AG09319 (cell line): ENCODE results near the gene DOCK7.
"Not testable (repeated sequence)": the region's sequence is repeated elsewhere in the genome, so short reads cannot be mapped to it uniquely, and the experiment has no call there.

Experiments
- DNase-seq: peaks from one replicate; pipeline ENCODE4 v3.0.0-alpha.2; 2010; ENCODE audit warnings: low read depth; ENCODE audit errors: extremely low read depth
- TF ChIP-seq, protein P1 (sequence below): IDR thresholded peaks from 2 replicates; pipeline ENCODE4 v1.5.1; 2011; ENCODE audit warnings: low read depth, mild to moderate bottlenecking, inconsistent platforms, low read length, moderate library complexity

The DOCK7 gene

GRCh38 chr1:62689524-62689923, 1.3 kb upstream of the DOCK7 start:
- no peak for DNase-seq
- TF ChIP-seq, protein P1, sequence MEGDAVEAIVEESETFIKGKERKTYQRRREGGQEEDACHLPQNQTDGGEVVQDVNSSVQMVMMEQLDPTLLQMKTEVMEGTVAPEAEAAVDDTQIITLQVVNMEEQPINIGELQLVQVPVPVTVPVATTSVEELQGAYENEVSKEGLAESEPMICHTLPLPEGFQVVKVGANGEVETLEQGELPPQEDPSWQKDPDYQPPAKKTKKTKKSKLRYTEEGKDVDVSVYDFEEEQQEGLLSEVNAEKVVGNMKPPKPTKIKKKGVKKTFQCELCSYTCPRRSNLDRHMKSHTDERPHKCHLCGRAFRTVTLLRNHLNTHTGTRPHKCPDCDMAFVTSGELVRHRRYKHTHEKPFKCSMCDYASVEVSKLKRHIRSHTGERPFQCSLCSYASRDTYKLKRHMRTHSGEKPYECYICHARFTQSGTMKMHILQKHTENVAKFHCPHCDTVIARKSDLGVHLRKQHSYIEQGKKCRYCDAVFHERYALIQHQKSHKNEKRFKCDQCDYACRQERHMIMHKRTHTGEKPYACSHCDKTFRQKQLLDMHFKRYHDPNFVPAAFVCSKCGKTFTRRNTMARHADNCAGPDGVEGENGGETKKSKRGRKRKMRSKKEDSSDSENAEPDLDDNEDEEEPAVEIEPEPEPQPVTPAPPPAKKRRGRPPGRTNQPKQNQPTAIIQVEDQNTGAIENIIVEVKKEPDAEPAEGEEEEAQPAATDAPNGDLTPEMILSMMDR = no peak

DNA sequence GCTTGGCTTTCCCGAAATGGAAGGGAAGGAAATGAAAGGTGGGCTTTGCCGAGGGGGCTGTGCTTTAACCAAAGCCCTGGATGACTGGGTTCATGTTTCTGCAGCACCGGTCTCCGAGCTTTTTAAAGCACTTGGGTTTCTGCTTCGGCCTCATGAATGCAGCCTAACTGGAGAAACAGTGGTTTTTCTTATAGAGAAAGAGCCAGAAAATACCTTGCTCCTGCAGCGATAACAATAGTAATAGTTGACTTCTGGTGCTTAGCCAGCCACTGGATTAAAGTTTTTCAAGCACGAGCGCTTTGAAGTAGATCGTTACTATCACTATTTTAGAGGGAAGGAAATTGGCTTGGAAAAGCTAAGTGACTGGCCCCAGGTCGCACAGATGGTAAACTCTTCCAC, 500 bp upstream of the DOCK7 start:
- DNase-seq = no peak
- TF ChIP-seq, protein P1 = no peak

DNA sequence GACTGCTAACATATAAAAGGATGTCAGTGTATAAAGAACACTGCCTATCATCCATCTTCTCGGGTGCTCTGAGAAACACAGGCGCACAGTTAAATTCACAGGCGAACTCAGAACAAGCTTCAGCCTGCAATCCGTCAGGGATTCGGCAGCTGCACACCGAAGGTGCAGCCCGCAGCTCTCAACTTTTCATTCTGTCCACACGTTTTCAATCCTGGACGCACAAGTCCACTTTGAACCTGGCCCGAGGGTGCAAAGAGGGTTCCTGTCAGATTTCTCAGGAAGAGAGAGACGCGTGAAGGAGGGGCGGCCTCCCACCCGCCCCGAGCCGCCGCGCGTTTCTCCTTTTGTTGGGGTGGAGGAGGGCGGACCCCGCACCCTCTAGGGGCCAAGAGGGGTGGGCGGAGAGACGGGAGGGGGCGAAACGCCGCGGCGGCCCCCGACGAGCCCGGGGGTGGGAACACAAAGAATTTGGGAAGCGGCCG, 724 bp downstream of the DOCK7 start:
- TF ChIP-seq, protein P1 = no peak
- no peak for DNase-seq

DNA sequence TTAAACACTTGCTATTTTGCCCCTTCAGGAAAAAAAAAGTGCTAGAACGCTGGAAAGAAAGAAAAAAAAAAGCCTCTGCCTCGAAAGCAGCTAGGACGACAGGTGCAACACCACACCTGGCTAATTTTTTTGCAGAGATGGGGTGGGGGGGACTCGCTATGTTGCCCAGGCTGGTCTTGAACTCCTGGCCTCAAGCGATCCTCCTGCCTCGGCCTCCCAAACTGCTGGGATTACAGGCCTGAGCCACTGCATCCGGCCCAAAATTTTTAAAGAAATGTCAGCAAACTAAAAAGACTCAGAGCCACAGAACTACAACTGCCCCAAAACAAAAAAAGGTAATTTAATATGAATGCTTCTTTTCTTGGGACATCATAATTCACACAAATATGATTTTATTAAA, 1.4 kb downstream of the DOCK7 start:
- TF ChIP-seq, protein P1 = no peak
- no peak for DNase-seq

DNA sequence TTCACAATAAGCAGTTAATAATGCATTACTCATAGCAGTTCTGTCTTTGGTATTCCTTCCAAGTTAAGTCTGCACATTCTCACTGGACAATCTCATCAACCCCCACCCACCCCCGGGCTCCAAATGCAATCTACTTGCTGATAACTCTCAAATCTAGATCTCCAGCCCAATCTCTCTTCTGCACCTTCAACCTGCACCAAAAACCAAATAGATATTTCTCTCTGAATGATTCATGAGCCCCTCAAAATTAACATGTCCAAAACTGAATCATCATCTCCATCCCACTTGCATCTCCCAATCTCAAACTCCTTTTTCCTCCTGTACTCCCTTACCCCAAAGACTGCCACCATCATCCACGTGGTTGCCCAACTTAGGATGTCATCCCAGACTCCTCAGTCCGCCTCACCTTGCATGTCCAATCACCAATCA, 2.7 kb downstream of the DOCK7 start:
- TF ChIP-seq, protein P1 = no peak
- DNase-seq = no peak

- DNase-seq = no peak
- TF ChIP-seq, protein P1 = no peak
Measured at GRCh38 chr1:62682531-62682930, 5.7 kb downstream of the DOCK7 start.

DNA sequence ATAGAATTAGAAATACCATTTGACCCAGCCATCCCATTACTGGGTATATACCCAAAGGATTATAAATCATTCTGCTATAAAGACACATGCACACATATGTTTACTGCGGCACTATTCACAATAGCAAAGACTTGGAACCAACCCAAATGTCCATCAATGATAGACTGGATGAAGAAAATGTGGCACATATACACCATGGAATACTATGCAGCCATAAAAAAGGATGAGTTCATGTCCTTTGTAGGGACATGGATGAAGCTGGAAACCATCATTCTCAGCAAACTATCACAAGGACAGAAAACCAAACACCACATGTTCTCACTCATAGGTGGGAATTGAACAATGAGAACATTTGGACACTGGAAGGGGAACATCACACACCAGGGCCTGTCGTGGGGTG, 7.2 kb downstream of the DOCK7 start:
- DNase-seq = not testable (repeated sequence)

DNA sequence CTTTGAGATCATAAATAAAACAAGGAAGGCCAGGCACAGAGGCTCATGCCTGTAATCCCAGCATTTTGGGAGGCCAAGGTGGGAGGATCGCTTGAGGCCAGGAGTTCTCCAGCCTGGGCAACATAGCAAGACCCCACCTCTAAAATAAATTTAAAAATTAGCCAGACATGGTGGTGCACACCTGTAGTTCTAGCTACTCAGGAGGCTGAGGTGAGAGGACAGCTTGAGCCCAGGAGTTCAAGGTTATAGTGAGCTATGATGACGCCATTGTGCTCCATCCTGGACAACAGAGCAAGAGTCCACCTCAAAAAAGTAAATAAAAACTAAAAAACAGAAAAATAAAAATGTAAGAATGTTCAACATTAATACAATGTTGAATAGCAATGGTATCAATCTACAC, 10.4 kb downstream of the DOCK7 start:
- DNase-seq = not testable (repeated sequence)
